NT2/D1 (cell line): ENCODE results near the gene MROH2A.

Experiments used
- DNase-seq: peaks from one replicate; pipeline ENCODE4 v3.0.0-alpha.2; 2011; ENCODE audit warnings: low read depth, low spot score
- H3K27me3 ChIP-seq: 2 replicates; pipeline ENCODE4 v1.6.0; 2011; ENCODE audit warnings: mild to moderate bottlenecking; ENCODE audit not compliant: insufficient read length, insufficient read depth
- H3K36me3 ChIP-seq: 2 replicates; pipeline ENCODE4 v1.6.1; 2011; ENCODE audit warnings: mild to moderate bottlenecking, low read length, mixed read lengths; ENCODE audit not compliant: insufficient read depth, insufficient read length
- H3K4me1 ChIP-seq: 2 replicates; pipeline ENCODE4 v1.5.1; 2011; ENCODE audit not compliant: insufficient read depth, insufficient read length
- H3K4me3 ChIP-seq: 2 replicates; pipeline ENCODE4 v1.5.1; 2011; ENCODE audit warnings: low read depth; ENCODE audit not compliant: insufficient read length
- H3K9ac ChIP-seq: 2 replicates; pipeline ENCODE4 v1.6.0; 2011; ENCODE audit warnings: low read depth; ENCODE audit not compliant: insufficient read length
- H3K9me3 ChIP-seq: 2 replicates; pipeline ENCODE4 v1.5.1; 2011; ENCODE audit warnings: mild to moderate bottlenecking, low read length; ENCODE audit not compliant: insufficient read depth
- SUZ12 ChIP-seq: IDR thresholded peaks from 2 replicates; pipeline ENCODE4 v1.6.1; 2011; ENCODE audit not compliant: insufficient read length, insufficient read depth; ENCODE audit errors: extremely low read depth
- YY1 ChIP-seq: IDR thresholded peaks from 2 replicates; pipeline ENCODE4 v1.6.1; 2011; ENCODE audit not compliant: insufficient read length, insufficient read depth
- ZNF274 ChIP-seq: IDR thresholded peaks from 2 replicates; pipeline ENCODE4 v1.6.1; 2011; ENCODE audit warnings: mild to moderate bottlenecking, low read depth, low read length

Gene MROH2A

GRCh38 chr2:233756429-233757081 is 21.6 kb upstream of the MROH2A start:
- Histone ChIP-seq H3K36me3 (no peaks in the 10 kb centered on the region), H3K9ac (no peak overlapping the region), H3K4me3 (no peak overlapping the region), H3K27me3 (no peaks in the 10 kb centered on the region), H3K4me1 (no peaks in the 10 kb centered on the region), H3K9me3 (peaks cover 5% of the 10 kb centered on the region; the same call in 1 of the 2 replicates)
- TF ChIP-seq ZNF274 (no peak), YY1 (no peak), SUZ12 (no peak)
- no peak for DNase-seq

- H3K36me3 ChIP-seq = no peaks in the 10 kb centered on the region
- no peak for DNase-seq
- TF ChIP-seq YY1 = no peak
- TF ChIP-seq ZNF274 = no peak
- TF ChIP-seq SUZ12 = no peak
- H3K9ac ChIP-seq = no peak overlapping the region
- H3K9me3 ChIP-seq = peaks cover 3% of the 10 kb centered on the region; the same call in 1 of the 2 replicates
- H3K4me3 ChIP-seq = no peak overlapping the region
- no peaks in the 10 kb centered on the region for H3K4me1 ChIP-seq
- no peaks in the 10 kb centered on the region for H3K27me3 ChIP-seq
Observed at GRCh38 chr2:233758141-233758540, 20.0 kb upstream of the MROH2A start.

- H3K9ac ChIP-seq = no peak overlapping the region
- no peaks in the 10 kb centered on the region for H3K4me1 ChIP-seq
- H3K27me3 ChIP-seq = no peaks in the 10 kb centered on the region
- TF ChIP-seq YY1 (no peak), SUZ12 (no peak), ZNF274 (no peak)
- H3K9me3 ChIP-seq = peaks cover 3% of the 10 kb centered on the region; the same call in 1 of the 2 replicates
- H3K36me3 ChIP-seq = no peaks in the 10 kb centered on the region
- no peak overlapping the region for H3K4me3 ChIP-seq
- no peak for DNase-seq
Observed at GRCh38 chr2:233758849-233759248, 19.3 kb upstream of the MROH2A start.

- Histone ChIP-seq H3K4me1 (no peaks in the 10 kb centered on the region), H3K36me3 (no peaks in the 10 kb centered on the region), H3K4me3 (no peak within 1 kb of the TSS), H3K9ac (no peak within 1 kb of the TSS), H3K9me3 (peaks cover 1% of the 10 kb centered on the region; the same call in 1 of the 2 replicates), H3K27me3 (no peaks in the 10 kb centered on the region)
- no peak for DNase-seq
- no peak for TF ChIP-seq SUZ12
- no peak for TF ChIP-seq ZNF274
- TF ChIP-seq YY1 = no peak
Observed at GRCh38 chr2:233760043-233760442, 18.1 kb upstream of the MROH2A start, which contains the start of gene UGT1A1. UGT1A1 (plus strand) TSS chr2:233760270; CDS start chr2:233760288, 18 bp downstream.

- Histone ChIP-seq H3K27me3 (no peaks in the 10 kb centered on the region), H3K9ac (no peak overlapping the region), H3K4me3 (no peak overlapping the region), H3K9me3 (no peaks in the 10 kb centered on the region), H3K36me3 (no peaks in the 10 kb centered on the region), H3K4me1 (no peaks in the 10 kb centered on the region)
- DNase-seq = no peak
- TF ChIP-seq SUZ12 = no peak
- no peak for TF ChIP-seq ZNF274
- no peak for TF ChIP-seq YY1
Observed at GRCh38 chr2:233761040-233761769, 16.9 kb upstream of the MROH2A start.

GRCh38 chr2:233764264-233764663 is 13.9 kb upstream of the MROH2A start:
- no peak for TF ChIP-seq ZNF274
- TF ChIP-seq YY1 = no peak
- TF ChIP-seq SUZ12 = no peak
- Histone ChIP-seq H3K4me3 (no peak overlapping the region), H3K9ac (no peak overlapping the region), H3K4me1 (no peaks in the 10 kb centered on the region), H3K9me3 (no peaks in the 10 kb centered on the region), H3K36me3 (no peaks in the 10 kb centered on the region), H3K27me3 (no peaks in the 10 kb centered on the region)
- DNase-seq = no peak

GRCh38 chr2:233764761-233765160 is 13.4 kb upstream of the MROH2A start:
- DNase-seq = no peak
- Histone ChIP-seq H3K4me1 (no peaks in the 10 kb centered on the region), H3K9me3 (no peaks in the 10 kb centered on the region), H3K9ac (no peak overlapping the region), H3K36me3 (no peaks in the 10 kb centered on the region), H3K27me3 (no peaks in the 10 kb centered on the region), H3K4me3 (no peak overlapping the region)
- no peak for TF ChIP-seq SUZ12
- TF ChIP-seq ZNF274 = no peak
- no peak for TF ChIP-seq YY1
